ENCODE measurements around the gene TBC1D24.

TBC1D24 gene

DNA sequence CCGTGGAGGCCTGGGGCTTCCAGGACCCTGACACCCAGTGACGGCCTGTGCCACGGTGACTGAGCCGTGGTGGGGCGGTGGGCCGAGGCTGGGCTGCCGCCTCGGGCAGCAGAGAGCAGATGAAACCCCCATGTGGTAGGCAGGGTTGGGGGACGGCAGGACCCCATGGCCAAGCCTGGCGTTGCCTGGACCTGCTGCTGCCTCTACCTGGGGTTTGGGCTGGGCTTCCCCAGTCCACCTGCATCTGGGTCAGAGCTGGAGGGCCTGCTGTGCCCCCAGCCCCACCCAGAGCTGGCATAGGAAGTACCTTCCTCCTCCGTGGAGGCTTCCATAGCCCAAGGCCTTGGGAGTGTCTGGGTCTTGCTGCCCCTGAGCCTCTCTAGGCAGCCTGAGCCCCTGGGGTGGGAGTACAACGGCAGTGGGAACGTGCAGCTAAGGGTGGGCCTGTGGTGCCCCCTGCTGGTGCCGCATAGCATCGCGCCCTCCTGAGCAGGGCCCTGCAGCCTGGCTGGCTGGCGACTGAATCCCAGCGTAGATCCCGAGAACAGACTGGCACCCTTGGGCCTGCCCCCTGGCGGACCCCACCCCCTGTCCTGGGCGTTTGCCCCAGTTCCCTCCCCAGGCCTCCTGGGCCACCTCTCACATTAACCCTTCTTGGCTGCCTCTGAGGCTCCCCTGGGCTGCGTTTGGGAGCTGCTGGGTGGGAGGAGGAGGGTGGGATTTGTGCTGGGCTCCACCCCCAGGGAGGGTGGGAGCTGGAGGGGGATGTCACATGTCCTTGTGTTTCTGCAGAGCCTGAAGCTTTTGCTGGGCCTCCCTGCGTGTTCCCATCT, 26.2 kb downstream of the TBC1D24 start:
- Histone ChIP-seq H4K20me1 (peaks cover 5 to 93% (median 68%) of the 10 kb centered on the region in 11 experiments; a peak in 21 of 22 replicates), H3K4me2 (peak overlapping the region; percentile 13 to 88 (median 41); a peak in 17 of 22 replicates), H3K36me3 (peaks cover 10 to 72% (median 59%) of the 10 kb centered on the region in 11 experiments), H3K9me3 (replicated peaks in 1 of 11) (no peaks in the 10 kb centered on the region), H3K4me3 (no peak overlapping the region), H3K27ac (no peak overlapping the region), H3K27me3 (no peaks in the 10 kb centered on the region), H3K4me1 (peaks cover 43 to 60% (median 54%) of the 10 kb centered on the region in 10 experiments), H3K9ac (peak overlapping the region in 8 of 11 experiments; percentile 8 to 46 (median 31); a peak in 10 of 22 replicates)
- no peak for TF ChIP-seq Cebpa-rat (IDR thresholded peaks at IDR 0.05)

DNA sequence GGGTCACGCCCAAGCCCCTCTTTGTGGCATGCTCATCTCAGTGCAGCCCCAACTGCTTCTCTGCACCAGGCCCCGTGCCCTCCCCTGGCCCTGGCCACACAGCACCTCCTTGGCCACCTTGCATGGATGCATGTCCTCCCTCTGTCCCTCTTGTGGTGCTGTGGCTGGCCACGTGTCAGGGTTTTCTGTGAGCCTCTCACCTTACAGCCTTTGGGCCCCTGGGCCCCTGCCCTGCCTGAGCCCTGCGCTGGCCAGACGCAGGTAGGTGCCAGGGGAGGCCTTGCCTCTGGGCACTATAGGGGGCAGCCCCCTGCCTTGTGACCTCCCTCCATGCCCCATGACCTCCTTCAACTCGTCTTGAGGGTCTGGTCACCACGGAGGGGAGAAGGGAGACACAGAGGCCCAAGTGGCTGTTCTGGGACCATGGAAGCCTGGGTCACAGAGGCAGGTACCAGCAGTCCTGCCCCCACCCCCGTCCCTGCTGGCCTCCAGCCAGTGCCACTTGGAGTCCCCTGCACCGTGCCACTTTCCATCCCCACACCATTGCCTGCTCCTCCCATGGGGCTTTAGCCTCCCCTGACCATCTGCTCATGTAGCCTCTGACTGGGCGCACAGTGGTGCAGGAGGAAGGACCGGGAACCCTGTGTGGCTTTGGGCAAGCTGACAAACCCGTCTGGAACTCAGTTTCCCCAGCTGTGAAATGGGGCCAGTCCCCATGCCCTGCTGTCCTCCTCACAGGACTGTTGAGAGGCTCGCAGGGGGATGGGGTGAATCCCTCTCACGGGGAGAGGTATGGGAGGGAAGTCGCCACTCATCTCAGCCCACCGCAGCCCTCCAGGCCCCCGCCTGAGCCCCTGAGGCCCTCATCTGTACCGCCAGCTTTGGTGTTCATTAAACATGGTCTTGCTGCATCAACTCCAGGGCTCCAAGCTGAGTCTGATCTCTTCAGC, 27.3 kb downstream of the TBC1D24 start:
- TF ChIP-seq Cebpa-rat (IDR thresholded peaks at IDR 0.05): no peak
- Histone ChIP-seq H3K27me3 (no peaks in the 10 kb centered on the region), H4K20me1 (peaks cover 5 to 90% (median 61%) of the 10 kb centered on the region in 11 experiments; a peak in 21 of 22 replicates), H3K9ac (peak overlapping the region in 9 of 11 experiments; percentile 4 to 46 (median 28); a peak in 11 of 22 replicates), H3K4me1 (peaks cover 40 to 57% (median 51%) of the 10 kb centered on the region in 10 experiments), H3K4me3 (no peak overlapping the region), H3K4me2 (peak overlapping the region; percentile 13 to 88 (median 41); a peak in 17 of 22 replicates), H3K36me3 (peaks cover 0 to 64% (median 49%) of the 10 kb centered on the region in 11 experiments; a peak in 21 of 22 replicates), H3K27ac (no peak overlapping the region), H3K9me3 (replicated peaks in 1 of 11) (no peaks in the 10 kb centered on the region)

- H3K4me1 ChIP-seq: peaks cover 40 to 73% (median 55%) of the 10 kb centered on the region in 10 experiments
These were observed 30.8 kb downstream of the TBC1D24 start for GRCh38 chr16:2505695-2506094.

DNA sequence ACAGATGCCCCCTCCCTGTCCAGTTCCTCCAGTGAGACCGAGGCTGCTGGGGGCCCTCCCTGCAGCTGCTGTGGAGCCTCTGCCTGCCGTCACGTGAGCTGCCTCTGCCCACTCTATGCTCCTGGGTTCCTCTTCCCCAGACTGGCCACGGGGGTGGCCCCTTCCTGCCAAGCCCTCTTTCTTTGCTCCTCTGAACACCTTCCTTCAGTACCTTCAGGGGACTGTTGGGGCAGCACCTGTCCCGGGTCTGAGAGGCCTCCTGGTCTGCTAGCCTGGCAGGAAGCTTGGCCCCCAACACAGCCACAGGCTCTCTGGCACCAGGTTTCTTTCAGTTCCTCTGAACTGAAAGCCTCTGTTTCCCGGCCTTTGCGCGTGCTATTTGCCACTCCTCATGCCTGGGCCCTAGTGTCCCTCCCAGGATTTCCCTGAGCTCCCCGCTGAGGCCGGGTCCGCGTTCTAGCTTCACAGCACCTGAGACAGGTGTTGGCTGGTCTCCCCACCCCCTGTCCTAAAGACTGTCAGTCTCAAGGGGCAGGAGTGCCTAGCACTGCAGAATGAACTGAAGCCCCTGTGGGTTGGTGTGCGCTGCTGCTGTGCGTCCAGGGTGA, 32.2 kb downstream of the TBC1D24 start:
- peaks cover 32 to 79% (median 54%) of the 10 kb centered on the region in 10 experiments for H3K4me1 ChIP-seq
- H3K27me3 ChIP-seq: no peaks in the 10 kb centered on the region
- peak overlapping the region; percentile 11 to 76 (median 39); a peak in 16 of 22 replicates for H3K9ac ChIP-seq
- peak overlapping the region in 10 of 11 experiments; percentile 39 to 96 (median 52); a peak in 20 of 22 replicates for H3K4me2 ChIP-seq
- H3K27ac ChIP-seq: peak overlapping the region in 10 of 11 experiments; percentile 4 to 76 (median 45); a peak in 14 of 22 replicates
- peaks cover 0 to 63% (median 24%) of the 10 kb centered on the region in 11 experiments; a peak in 17 of 22 replicates for H4K20me1 ChIP-seq
- peaks cover 0 to 25% (median 9%) of the 10 kb centered on the region in 11 experiments; a peak in 14 of 22 replicates for H3K36me3 ChIP-seq
- peak overlapping the region in 1 of 10 experiments; percentile 12; a peak in 2 of 20 replicates for H3K4me3 ChIP-seq
- no peaks in the 10 kb centered on the region for H3K9me3 ChIP-seq (replicated peaks in 1 of 11)
- TF ChIP-seq Cebpa-rat (IDR thresholded peaks at IDR 0.05): no peak

More at GRCh38 chr16:2505695-2506094, 30.8 kb downstream of the TBC1D24 start:
- Histone ChIP-seq H4K20me1 (peaks cover 0 to 78% (median 38%) of the 10 kb centered on the region in 11 experiments; a peak in 20 of 22 replicates), H3K4me2 (no peak overlapping the region), H3K4me3 (no peak overlapping the region), H3K36me3 (peaks cover 0 to 34% (median 18%) of the 10 kb centered on the region in 11 experiments; a peak in 15 of 22 replicates), H3K9me3 (replicated peaks in 1 of 11) (no peaks in the 10 kb centered on the region), H3K27ac (no peak overlapping the region), H3K27me3 (no peaks in the 10 kb centered on the region), H3K9ac (0 out of 22 replicates have a peak overlapping the region, but pooled peaks of 2 of the 11 experiments have one; percentile 31 to 33)
- TF ChIP-seq Cebpa-rat (IDR thresholded peaks at IDR 0.05): no peak

- Histone ChIP-seq H3K9me3 (replicated peaks in 1 of 11) (no peaks in the 10 kb centered on the region), H4K20me1 (peaks cover 0 to 58% (median 19%) of the 10 kb centered on the region in 11 experiments; a peak in 16 of 22 replicates), H3K27ac (peak overlapping the region in 10 of 11 experiments; percentile 4 to 76 (median 45); a peak in 12 of 22 replicates), H3K9ac (peak overlapping the region in 10 of 11 experiments; percentile 11 to 76 (median 41); a peak in 11 of 22 replicates), H3K4me1 (peaks cover 34 to 79% (median 54%) of the 10 kb centered on the region in 10 experiments), H3K4me2 (peak overlapping the region in 10 of 11 experiments; percentile 39 to 96 (median 52); a peak in 17 of 22 replicates), H3K4me3 (peak overlapping the region in 1 of 10 experiments; percentile 12; a peak in 1 of 20 replicates), H3K27me3 (no peaks in the 10 kb centered on the region), H3K36me3 (peaks cover 0 to 20% (median 4%) of the 10 kb centered on the region in 11 experiments; a peak in 12 of 22 replicates)
- no peak for TF ChIP-seq Cebpa-rat (IDR thresholded peaks at IDR 0.05)
These were observed 32.7 kb downstream of the TBC1D24 start for GRCh38 chr16:2507665-2508064.

GRCh38 chr16:2508722-2509400, 33.9 kb downstream of the TBC1D24 start:
- peak overlapping the region in 4 of 11 experiments; percentile 8 to 60 (median 32); a peak in 3 of 22 replicates for H3K9ac ChIP-seq

GRCh38 chr16:2511128-2511800, 36.3 kb downstream of the TBC1D24 start:
- Histone ChIP-seq H3K9me3 (replicated peaks in 1 of 11) (no peaks in the 10 kb centered on the region), H3K27ac (no peak overlapping the region), H3K9ac (no peak overlapping the region; a peak in 2 of 22 replicates), H4K20me1 (peaks cover 19 to 65% (median 35%) of the 10 kb centered on the region in 11 experiments), H3K27me3 (no peaks in the 10 kb centered on the region), H3K4me3 (no peak overlapping the region), H3K36me3 (peaks cover 0 to 17% (median under 1%) of the 10 kb centered on the region in 11 experiments; a peak in 4 of 22 replicates), H3K4me2 (peak overlapping the region in 2 of 11 experiments; percentile 10 to 97; a peak in 2 of 22 replicates), H3K4me1 (peaks cover 57 to 81% (median 74%) of the 10 kb centered on the region in 10 experiments)
- TF ChIP-seq Cebpa-rat (IDR thresholded peaks at IDR 0.05): no peak

More at GRCh38 chr16:2508722-2509400, 33.9 kb downstream of the TBC1D24 start:
- H3K9me3 ChIP-seq (replicated peaks in 1 of 11): no peaks in the 10 kb centered on the region
- peaks cover 0 to 48% (median 16%) of the 10 kb centered on the region in 11 experiments; a peak in 12 of 22 replicates for H4K20me1 ChIP-seq
- H3K27me3 ChIP-seq: no peaks in the 10 kb centered on the region
- TF ChIP-seq Cebpa-rat (IDR thresholded peaks at IDR 0.05): no peak
- H3K4me2 ChIP-seq: peak overlapping the region in 7 of 11 experiments; percentile 32 to 96 (median 66); a peak in 10 of 22 replicates
- H3K36me3 ChIP-seq: peaks cover 0 to 15% (median 0%) of the 10 kb centered on the region in 11 experiments; a peak in 5 of 22 replicates
- no peak overlapping the region for H3K4me3 ChIP-seq
- H3K27ac ChIP-seq: 0 out of 22 replicates have a peak overlapping the region, but pooled peaks of 1 of the 11 experiments have one; percentile 46
- peaks cover 42 to 76% (median 59%) of the 10 kb centered on the region in 10 experiments for H3K4me1 ChIP-seq

Measured in BLaER1 treated with 17β-estradiol and CSF1 and Interleukin-3, amounts not matched to agents 10 nM and 100 nM (cell line).